WTC11 (cell line): Measurements from ENCODE around the gene AFAP1L1.

ENCODE experiments used
- NR2C2 ChIP-seq: sonication (generic); formaldehyde crosslinking; IDR thresholded peaks from 2 replicates; pipeline ENCODE4 v1.8.0; 2022; ENCODE audit warnings: mild to moderate bottlenecking, missing genetic modification reagents
- TF ChIP-seq, protein P1 (sequence below): sonication (generic); formaldehyde crosslinking; conservative IDR thresholded peaks from 2 replicates; pipeline ENCODE4 v1.8.1; 2022; ENCODE audit warnings: mild to moderate bottlenecking, missing genetic modification reagents
- TF ChIP-seq, protein P2 (sequence below): fragments of 200-600 bp; IDR thresholded peaks from 2 replicates; pipeline ENCODE4 v1.8.0; 2022; ENCODE audit warnings: antibody characterized with exemption
- TF ChIP-seq, protein P3 (sequence below): sonication (generic); formaldehyde crosslinking; IDR thresholded peaks from 2 replicates; pipeline ENCODE4 v1.8.1; 2022; ENCODE audit warnings: low read depth, missing genetic modification reagents, borderline replicate concordance

DNA sequence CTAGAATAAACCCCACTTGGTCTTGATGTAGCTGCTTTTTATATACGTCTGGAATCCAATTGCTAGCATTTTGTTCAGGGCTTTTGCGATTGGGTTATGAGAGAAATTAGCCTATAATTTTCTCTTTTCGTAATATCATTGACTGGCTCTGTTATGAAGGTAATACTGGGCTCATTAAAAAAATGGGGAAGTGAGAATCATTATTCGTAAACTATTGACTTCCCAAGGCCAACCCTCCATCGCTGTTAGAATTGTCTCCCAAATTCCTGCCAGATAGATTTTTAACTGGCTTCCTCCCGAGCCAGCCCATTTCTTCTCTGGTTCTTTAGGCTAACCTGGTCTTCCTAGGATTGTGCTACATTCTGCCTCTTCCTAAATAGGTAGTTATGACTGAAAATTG, 37.7 kb downstream of the AFAP1L1 start:
- TF ChIP-seq, protein P1, sequence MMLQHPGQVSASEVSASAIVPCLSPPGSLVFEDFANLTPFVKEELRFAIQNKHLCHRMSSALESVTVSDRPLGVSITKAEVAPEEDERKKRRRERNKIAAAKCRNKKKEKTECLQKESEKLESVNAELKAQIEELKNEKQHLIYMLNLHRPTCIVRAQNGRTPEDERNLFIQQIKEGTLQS = no peak
- no peak for TF ChIP-seq NR2C2 (CRISPR knock-in tag)
- TF ChIP-seq, protein P2, sequence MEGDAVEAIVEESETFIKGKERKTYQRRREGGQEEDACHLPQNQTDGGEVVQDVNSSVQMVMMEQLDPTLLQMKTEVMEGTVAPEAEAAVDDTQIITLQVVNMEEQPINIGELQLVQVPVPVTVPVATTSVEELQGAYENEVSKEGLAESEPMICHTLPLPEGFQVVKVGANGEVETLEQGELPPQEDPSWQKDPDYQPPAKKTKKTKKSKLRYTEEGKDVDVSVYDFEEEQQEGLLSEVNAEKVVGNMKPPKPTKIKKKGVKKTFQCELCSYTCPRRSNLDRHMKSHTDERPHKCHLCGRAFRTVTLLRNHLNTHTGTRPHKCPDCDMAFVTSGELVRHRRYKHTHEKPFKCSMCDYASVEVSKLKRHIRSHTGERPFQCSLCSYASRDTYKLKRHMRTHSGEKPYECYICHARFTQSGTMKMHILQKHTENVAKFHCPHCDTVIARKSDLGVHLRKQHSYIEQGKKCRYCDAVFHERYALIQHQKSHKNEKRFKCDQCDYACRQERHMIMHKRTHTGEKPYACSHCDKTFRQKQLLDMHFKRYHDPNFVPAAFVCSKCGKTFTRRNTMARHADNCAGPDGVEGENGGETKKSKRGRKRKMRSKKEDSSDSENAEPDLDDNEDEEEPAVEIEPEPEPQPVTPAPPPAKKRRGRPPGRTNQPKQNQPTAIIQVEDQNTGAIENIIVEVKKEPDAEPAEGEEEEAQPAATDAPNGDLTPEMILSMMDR = no peak
- TF ChIP-seq, protein P3, sequence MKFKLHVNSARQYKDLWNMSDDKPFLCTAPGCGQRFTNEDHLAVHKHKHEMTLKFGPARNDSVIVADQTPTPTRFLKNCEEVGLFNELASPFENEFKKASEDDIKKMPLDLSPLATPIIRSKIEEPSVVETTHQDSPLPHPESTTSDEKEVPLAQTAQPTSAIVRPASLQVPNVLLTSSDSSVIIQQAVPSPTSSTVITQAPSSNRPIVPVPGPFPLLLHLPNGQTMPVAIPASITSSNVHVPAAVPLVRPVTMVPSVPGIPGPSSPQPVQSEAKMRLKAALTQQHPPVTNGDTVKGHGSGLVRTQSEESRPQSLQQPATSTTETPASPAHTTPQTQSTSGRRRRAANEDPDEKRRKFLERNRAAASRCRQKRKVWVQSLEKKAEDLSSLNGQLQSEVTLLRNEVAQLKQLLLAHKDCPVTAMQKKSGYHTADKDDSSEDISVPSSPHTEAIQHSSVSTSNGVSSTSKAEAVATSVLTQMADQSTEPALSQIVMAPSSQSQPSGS (CRISPR knock-in tag) = no peak
